B cell (primary cell): ENCODE data around the gene DPH3. TPM values are rescaled to one million over a fixed set of nuclear protein-coding genes. Genes with fewer than 3 reads are reported as not detected.
"Not testable (repeated sequence)": the region's sequence is repeated elsewhere in the genome, so short reads cannot be mapped to it uniquely, and the experiment has no call there.

Source experiments
- ATAC-seq: fragments of 200-7000 bp; cut with Tn5 transposase; one replicate; pipeline ENCODE4 v1.10.0; 2021; ENCODE audit warnings: low read depth, mild to moderate bottlenecking, moderate number of reproducible peaks, moderate library complexity
- CTCF ChIA-PET: fragments of 350-600 bp; sonication (Branson Sonifier 250); formaldehyde crosslinking; loops from one replicate; lab custom pipeline; 2021; ENCODE audit warnings: antibody characterized with exemption, inconsistent platforms; lab: Charles Lee
- POLR2A ChIA-PET: fragments of 350-600 bp; sonication (Branson Sonifier 250); formaldehyde crosslinking; loops from one replicate; lab custom pipeline; 2021; ENCODE audit warnings: antibody characterized with exemption; lab: Charles Lee
- DNase-seq: peaks from one replicate; pipeline ENCODE4 v3.0.0; 2013
- H2AFZ ChIP-seq: 2 replicates; pipeline ENCODE4 v1.6.1; 2012; ENCODE audit warnings: mild to moderate bottlenecking, low read depth, low read length; ENCODE audit not compliant: insufficient read depth, poor library complexity, severe bottlenecking
- H3K27ac ChIP-seq, 2 donors: 1 replicate in 1 of 2; 2 replicates in 1 of 2; pipeline ENCODE4 v1.5.1; 2012 to 2013; ENCODE audit warnings: low read length in 2 of 2, mild to moderate bottlenecking in 2 of 2, moderate library complexity in 1 of 2
- H3K27me3 ChIP-seq, 4 experiments: fragments of 200-600 bp in 1 of 4; sonication (generic) in 1 of 4; replicated peaks in 1 of 4; 1 replicate in 2 of 4; 2 replicates in 2 of 4; pipeline versions ENCODE4 v1.6.1 to v1.7.0; 2013 to 2016; ENCODE audit warnings: low read length in 3 of 4, mild to moderate bottlenecking in 2 of 4, mixed read lengths in 1 of 4, moderate library complexity in 1 of 4; ENCODE audit not compliant: insufficient read depth in 4 of 4, control insufficient read depth in 3 of 4; ENCODE audit errors: control extremely low read depth in 1 of 4
- H3K36me3 ChIP-seq, 2 experiments: replicated peaks in 1 of 2; 1 replicate in 1 of 2; 2 replicates in 1 of 2; pipeline versions ENCODE4 v1.6.1 to v1.7.1; 2013; ENCODE audit warnings: low read length in 1 of 2; ENCODE audit not compliant: insufficient read depth in 2 of 2, control insufficient read depth in 1 of 2; ENCODE audit errors: control extremely low read depth in 1 of 2, extremely low read depth in 1 of 2
- H3K4me1 ChIP-seq, 2 donors: fragments of 200-600 bp in 1 of 2; sonication (generic) in 1 of 2; 1 replicate in 1 of 2; 2 replicates in 1 of 2; pipeline versions ENCODE4 v1.5.1 to v1.6.1; 2013 to 2017; ENCODE audit warnings: low read length in 2 of 2; ENCODE audit not compliant: control insufficient read depth in 2 of 2, insufficient read depth in 2 of 2
- H3K4me2 ChIP-seq: replicated peaks from 2 replicates; pipeline ENCODE3; 2012; ENCODE audit warnings: mild to moderate bottlenecking, low read depth, low read length; ENCODE audit not compliant: poor library complexity, severe bottlenecking
- H3K4me3 ChIP-seq, 5 experiments: fragments of 200-600 bp in 1 of 5; sonication (generic) in 1 of 5; 1 replicate in 3 of 5; 2 replicates in 2 of 5; pipeline versions ENCODE4 v1.5.1 to v1.7.0; 2011 to 2016; ENCODE audit warnings: low read length in 4 of 5, mild to moderate bottlenecking in 4 of 5, low read depth in 2 of 5, control low read depth in 1 of 5, moderate library complexity in 1 of 5; ENCODE audit not compliant: insufficient read depth in 1 of 5; ENCODE audit errors: control extremely low read depth in 1 of 5, extremely low read depth in 1 of 5
- H3K79me2 ChIP-seq: fragments of 200-600 bp; sonication (generic); one replicate; pipeline ENCODE4 v1.6.0; 2016; ENCODE audit warnings: low read length; ENCODE audit not compliant: control insufficient read depth, insufficient read depth
- H3K9ac ChIP-seq: fragments of 200-600 bp; sonication (generic); 2 replicates; pipeline ENCODE4 v1.6.1; 2017; ENCODE audit warnings: mild to moderate bottlenecking, low read length, moderate library complexity
- H3K9me3 ChIP-seq, 3 donors: one replicate each; pipeline versions ENCODE4 v1.6.1 to v1.7.1; 2013; ENCODE audit warnings: low read length in 2 of 3; ENCODE audit not compliant: control insufficient read depth in 2 of 3, insufficient read depth in 1 of 3; ENCODE audit errors: control extremely low read depth in 1 of 3
- H4K20me1 ChIP-seq: 2 replicates; pipeline ENCODE4 v1.6.0; 2012; ENCODE audit warnings: mild to moderate bottlenecking, low read length; ENCODE audit not compliant: insufficient read depth, control insufficient read depth, poor library complexity, severe bottlenecking
- H3K27ac Mint-ChIP-seq: one replicate; pipeline ENCODE4 v1.8.0; 2021; ENCODE audit warnings: mixed read lengths
- H3K27me3 Mint-ChIP-seq: one replicate; pipeline ENCODE4 v1.8.0; 2021; ENCODE audit warnings: mixed read lengths
- H3K4me1 Mint-ChIP-seq: one replicate; pipeline ENCODE4 v1.8.0; 2021; ENCODE audit warnings: mixed read lengths
- H3K4me3 Mint-ChIP-seq: one replicate; pipeline ENCODE4 v1.8.0; 2021; ENCODE audit warnings: mixed read lengths
- H3K9me3 Mint-ChIP-seq: one replicate; pipeline ENCODE4 v1.8.0; 2022; ENCODE audit warnings: mixed read lengths; ENCODE audit not compliant: insufficient read depth
- CTCF ChIP-seq: fragments of 200-600 bp; IDR thresholded peaks from one replicate; pipeline ENCODE4 v1.8.0; 2022; ENCODE audit warnings: antibody characterized with exemption, mild to moderate bottlenecking
- EZH2 ChIP-seq: IDR thresholded peaks from 2 replicates; pipeline ENCODE4 v1.6.1; 2012; ENCODE audit warnings: borderline replicate concordance, low read depth, mild to moderate bottlenecking, moderate library complexity, low read length; ENCODE audit not compliant: insufficient read depth, poor library complexity, severe bottlenecking
- WGBS: methylation state at CpG from one replicate; pipeline ENCODE4 v1.1.5; 2013; ENCODE audit warnings: missing lambda C conversion rate; ENCODE audit not compliant: insufficient coverage; 5-methylcytosine and 5-hydroxymethylcytosine counted together
- intact Hi-C: fragments of 100-400 bp; cut with micrococcal nuclease; formaldehyde crosslinking; loops from one replicate; pipeline ENCODE4 v1.10.0; 2022
- polyA plus RNA-seq: library from polyadenylated mRNA; depleted of rRNA; stranded (reverse); fragments of >200 nt; gene quantifications from 2 replicates; pipeline ENCODE4 v1.2.3, GENCODE V29; 2012
- total RNA-seq, 2 donors: library from RNA; stranded (reverse); fragments of 120-200 nt in 1 of 2; gene quantifications; 1 replicate in 1 of 2; 2 replicates in 1 of 2; pipeline versions ENCODE4 v1.2.3 to v1.2.4, GENCODE V29; 2013 to 2022

The DPH3 gene
- total and polyA plus RNA-seq, 2 donors (not counting 1 experiment from before 2014, with no cell fraction given), result 7.4 to 12.9 TPM

- no peaks in the 10 kb centered on the region for H4K20me1 ChIP-seq
- no peaks in the 10 kb centered on the region for H3K27me3 ChIP-seq
- no peak overlapping the region for H3K9ac ChIP-seq
- 80% methylated on average over 4 of the region's 5 CpGs for WGBS
- Mint-ChIP-seq H3K4me1 (peaks cover 22% of the 10 kb centered on the region), H3K27me3 (no peaks in the 10 kb centered on the region), H3K27ac (no peak overlapping the region), H3K4me3 (no peak overlapping the region), H3K9me3 (no peaks in the 10 kb centered on the region)
- POLR2A ChIA-PET, result no interaction called here
- DNase-seq, result no peak
- no peak for ATAC-seq
- H3K4me1 ChIP-seq, result peaks cover 14 to 18% of the 10 kb centered on the region in 2 donors
- no peak overlapping the region for H3K4me3 ChIP-seq
- CTCF ChIA-PET, result interaction anchor here (0.6 to 5.4 kb wide), 2 partner anchors 25 to 236 kb away, joined by 3 to 26 read pairs; no protein-coding TSS in a partner anchor
- H3K9me3 ChIP-seq, result no peaks in the 10 kb centered on the region
- H3K4me2 ChIP-seq, result no peak overlapping the region
- peaks cover 2 to 40% of the 10 kb centered on the region in 2 experiments for H3K36me3 ChIP-seq
- intact Hi-C loops, result loop anchor here (5.0 kb wide), 1 partner anchor 58 kb away; no protein-coding TSS in a partner anchor
- peaks cover 7% of the 10 kb centered on the region for H3K79me2 ChIP-seq
- TF ChIP-seq EZH2 (no peak), CTCF (no peak)
- H3K27ac ChIP-seq, result peak overlapping the region in 1 of 2 donors; percentile 51
- no peak overlapping the region for H2AFZ ChIP-seq
Observed at GRCh38 chr3:16313886-16314645, 49.3 kb upstream of the DPH3 start.

- peaks cover 22% of the 10 kb centered on the region for H3K4me1 Mint-ChIP-seq
- Histone ChIP-seq H3K4me1 (peaks cover 14 to 18% of the 10 kb centered on the region in 2 donors), H3K27me3 (no peaks in the 10 kb centered on the region), H3K36me3 (peaks cover 6 to 32% of the 10 kb centered on the region in 2 experiments), H3K9ac (no peak overlapping the region), H3K27ac (peak overlapping the region; percentile 51 to 68), H2AFZ (peak overlapping the region; percentile 41), H3K4me2 (peak overlapping the region; percentile 51), H3K79me2 (peaks cover 4% of the 10 kb centered on the region), H3K9me3 (no peaks in the 10 kb centered on the region), H4K20me1 (no peaks in the 10 kb centered on the region), H3K4me3 (no peak overlapping the region)
- peak overlapping the region; percentile 88 for H3K27ac Mint-ChIP-seq
- H3K9me3 Mint-ChIP-seq, result no peaks in the 10 kb centered on the region
- intact Hi-C loops, result loop anchor here (5.0 kb wide), 1 partner anchor 60 kb away; no protein-coding TSS in a partner anchor
- ChIA-PET POLR2A (no interaction called here), CTCF (interaction anchor here (0.8 to 5.4 kb wide), 5 partner anchors 11 to 238 kb away, joined by 3 to 26 read pairs (median 5); no protein-coding TSS in a partner anchor)
- ATAC-seq (peak; percentile 68), DNase-seq (peak; percentile 61)
- no peaks in the 10 kb centered on the region for H3K27me3 Mint-ChIP-seq
- peak overlapping the region; percentile 42 for H3K4me3 Mint-ChIP-seq
- 15% methylated on average over 6 of the region's 6 CpGs for WGBS
- TF ChIP-seq CTCF, result no peak
- TF ChIP-seq EZH2, result no peak
Observed at GRCh38 chr3:16311960-16312451, 47.3 kb upstream of the DPH3 start.

GRCh38 chr3:16310486-16310885 is 45.7 kb upstream of the DPH3 start:
- H3K4me1 ChIP-seq, result peaks cover 14 to 18% of the 10 kb centered on the region in 2 donors
- intact Hi-C loops, result loop anchor here (5.0 kb wide), 1 partner anchor 62 kb away; no protein-coding TSS in a partner anchor
- DNase-seq, result not testable (repeated sequence)

More at GRCh38 chr3:16310486-16310885, 45.7 kb upstream of the DPH3 start:
- H3K4me2 ChIP-seq, H3K9ac ChIP-seq, H3K79me2 ChIP-seq, H3K9me3 ChIP-seq, ATAC-seq, H3K27ac ChIP-seq, H2AFZ ChIP-seq, H3K9me3 Mint-ChIP-seq, H3K27me3 Mint-ChIP-seq, POLR2A ChIA-PET, H3K4me3 Mint-ChIP-seq, H4K20me1 ChIP-seq, H3K4me3 ChIP-seq, H3K27ac Mint-ChIP-seq, H3K27me3 ChIP-seq: not testable (repeated sequence)
- peaks cover 22% of the 10 kb centered on the region for H3K4me1 Mint-ChIP-seq
- 100% methylated on average over 2 of the region's 7 CpGs for WGBS
- H3K36me3 ChIP-seq, result peaks cover 4 to 17% of the 10 kb centered on the region in 2 experiments
- CTCF ChIA-PET, result interaction anchor here (0.7 to 5.4 kb wide), 2 partner anchors 21 to 707 kb away, joined by 3 to 26 read pairs; no protein-coding TSS in a partner anchor
